ENCODE measurements around the gene SERINC4. TPM values are rescaled to one million over a fixed set of nuclear protein-coding genes. Genes with fewer than 3 reads are reported as not detected.

Gene SERINC4
- total and polyA plus RNA-seq, 9 of the 15 experiments (the other 6 are each of a cell fraction or from before 2014, with no cell fraction given): 0.14 to 0.86 (median 0.18) TPM; not detected in 2

DNA sequence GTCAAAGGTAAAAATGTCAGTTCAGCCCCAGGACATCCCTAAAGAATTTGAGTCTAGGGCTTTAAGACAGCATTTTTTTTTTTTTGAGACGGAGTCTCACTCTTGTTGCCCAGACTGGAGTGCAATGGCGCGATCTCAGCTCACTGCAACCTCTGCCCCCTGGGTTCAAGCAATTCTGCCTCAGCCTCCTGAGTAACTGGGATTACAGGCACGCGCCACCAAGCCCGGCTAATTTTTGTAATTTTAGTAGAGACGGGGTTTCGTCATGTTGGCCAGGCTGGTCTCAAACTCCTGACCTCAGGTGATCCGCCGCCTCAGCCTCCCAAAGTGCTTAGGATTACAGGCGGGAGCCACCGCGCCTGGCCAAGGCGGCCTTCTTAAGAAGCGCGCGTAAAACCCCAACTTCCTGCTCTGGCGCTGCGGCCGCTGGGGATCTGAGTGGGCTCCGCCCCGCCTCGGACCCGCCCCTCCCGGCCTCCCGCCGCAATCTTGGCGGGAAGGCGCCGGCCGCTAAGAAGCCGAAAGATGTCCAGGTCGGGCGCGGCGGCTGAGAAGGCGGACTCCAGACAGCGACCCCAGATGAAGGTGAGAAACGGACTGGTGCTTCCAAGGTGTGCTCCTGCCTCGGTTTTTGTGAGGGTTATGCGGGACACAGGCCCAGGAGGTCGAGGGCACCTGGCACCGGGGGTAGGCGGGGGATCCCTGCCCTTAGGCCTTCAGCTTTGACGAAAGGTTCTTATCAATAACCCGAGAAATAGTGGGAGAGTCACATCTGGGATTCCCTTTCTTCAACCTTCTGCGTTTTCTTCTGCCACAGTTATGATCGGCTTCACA, 26.7 kb upstream of the SERINC4 start, which contains the start of gene WDR76 (continued):
- TF ChIP-seq, protein P1, sequence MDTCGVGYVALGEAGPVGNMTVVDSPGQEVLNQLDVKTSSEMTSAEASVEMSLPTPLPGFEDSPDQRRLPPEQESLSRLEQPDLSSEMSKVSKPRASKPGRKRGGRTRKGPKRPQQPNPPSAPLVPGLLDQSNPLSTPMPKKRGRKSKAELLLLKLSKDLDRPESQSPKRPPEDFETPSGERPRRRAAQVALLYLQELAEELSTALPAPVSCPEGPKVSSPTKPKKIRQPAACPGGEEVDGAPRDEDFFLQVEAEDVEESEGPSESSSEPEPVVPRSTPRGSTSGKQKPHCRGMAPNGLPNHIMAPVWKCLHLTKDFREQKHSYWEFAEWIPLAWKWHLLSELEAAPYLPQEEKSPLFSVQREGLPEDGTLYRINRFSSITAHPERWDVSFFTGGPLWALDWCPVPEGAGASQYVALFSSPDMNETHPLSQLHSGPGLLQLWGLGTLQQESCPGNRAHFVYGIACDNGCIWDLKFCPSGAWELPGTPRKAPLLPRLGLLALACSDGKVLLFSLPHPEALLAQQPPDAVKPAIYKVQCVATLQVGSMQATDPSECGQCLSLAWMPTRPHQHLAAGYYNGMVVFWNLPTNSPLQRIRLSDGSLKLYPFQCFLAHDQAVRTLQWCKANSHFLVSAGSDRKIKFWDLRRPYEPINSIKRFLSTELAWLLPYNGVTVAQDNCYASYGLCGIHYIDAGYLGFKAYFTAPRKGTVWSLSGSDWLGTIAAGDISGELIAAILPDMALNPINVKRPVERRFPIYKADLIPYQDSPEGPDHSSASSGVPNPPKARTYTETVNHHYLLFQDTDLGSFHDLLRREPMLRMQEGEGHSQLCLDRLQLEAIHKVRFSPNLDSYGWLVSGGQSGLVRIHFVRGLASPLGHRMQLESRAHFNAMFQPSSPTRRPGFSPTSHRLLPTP (IDR thresholded peaks at IDR 0.05; ENCODE audit: borderline replicate concordance, extremely low read depth, insufficient read length): no peak
- TF ChIP-seq ZNF311 (CRISPR knock-in tag; IDR thresholded peaks at IDR 0.05) (no peak), TGIF2 (CRISPR knock-in tag; IDR thresholded peaks at IDR 0.05) (no peak; the same call in 1 of the 2 replicates), YY1 (IDR thresholded peaks at IDR 0.05; ENCODE audit: borderline replicate concordance in 1 of 3, control insufficient read depth in 1 of 3, extremely low read depth in 1 of 3, insufficient read depth in 3 of 3, insufficient read length in 1 of 3, insufficient replicate concordance in 2 of 3, low read depth in 1 of 3, low read length in 2 of 3) (peak in 2 of 3 experiments; percentile 57 to 74), HMGN3 (IDR thresholded peaks at IDR 0.05; ENCODE audit: borderline replicate concordance, extremely low read depth, insufficient read length, low read depth, low read length) (peak; percentile 43), MAFG (tag; conservative IDR thresholded peaks at IDR 0.05) (no peak), ZC3H4 (CRISPR knock-in tag; IDR thresholded peaks at IDR 0.05; ENCODE audit: borderline replicate concordance) (no peak), PTRF (tag; IDR thresholded peaks at IDR 0.05) (no peak), CHD4 (IDR thresholded peaks at IDR 0.05; ENCODE audit: insufficient read depth, insufficient replicate concordance, low read depth, low read length, poor library complexity, severe bottlenecking) (no peak), ZSCAN32 (CRISPR knock-in tag; IDR thresholded peaks at IDR 0.05) (no peak)
- TF ChIP-seq, protein P2, sequence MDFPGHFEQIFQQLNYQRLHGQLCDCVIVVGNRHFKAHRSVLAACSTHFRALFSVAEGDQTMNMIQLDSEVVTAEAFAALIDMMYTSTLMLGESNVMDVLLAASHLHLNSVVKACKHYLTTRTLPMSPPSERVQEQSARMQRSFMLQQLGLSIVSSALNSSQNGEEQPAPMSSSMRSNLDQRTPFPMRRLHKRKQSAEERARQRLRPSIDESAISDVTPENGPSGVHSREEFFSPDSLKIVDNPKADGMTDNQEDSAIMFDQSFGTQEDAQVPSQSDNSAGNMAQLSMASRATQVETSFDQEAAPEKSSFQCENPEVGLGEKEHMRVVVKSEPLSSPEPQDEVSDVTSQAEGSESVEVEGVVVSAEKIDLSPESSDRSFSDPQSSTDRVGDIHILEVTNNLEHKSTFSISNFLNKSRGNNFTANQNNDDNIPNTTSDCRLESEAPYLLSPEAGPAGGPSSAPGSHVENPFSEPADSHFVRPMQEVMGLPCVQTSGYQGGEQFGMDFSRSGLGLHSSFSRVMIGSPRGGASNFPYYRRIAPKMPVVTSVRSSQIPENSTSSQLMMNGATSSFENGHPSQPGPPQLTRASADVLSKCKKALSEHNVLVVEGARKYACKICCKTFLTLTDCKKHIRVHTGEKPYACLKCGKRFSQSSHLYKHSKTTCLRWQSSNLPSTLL (IDR thresholded peaks at IDR 0.05): no peak
- TF ChIP-seq, protein P3, sequence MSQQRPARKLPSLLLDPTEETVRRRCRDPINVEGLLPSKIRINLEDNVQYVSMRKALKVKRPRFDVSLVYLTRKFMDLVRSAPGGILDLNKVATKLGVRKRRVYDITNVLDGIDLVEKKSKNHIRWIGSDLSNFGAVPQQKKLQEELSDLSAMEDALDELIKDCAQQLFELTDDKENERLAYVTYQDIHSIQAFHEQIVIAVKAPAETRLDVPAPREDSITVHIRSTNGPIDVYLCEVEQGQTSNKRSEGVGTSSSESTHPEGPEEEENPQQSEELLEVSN (IDR thresholded peaks at IDR 0.05; ENCODE audit: borderline replicate concordance in 1 of 2, extremely low read depth in 1 of 2, insufficient read depth in 1 of 2, insufficient read length in 1 of 2, low read depth in 1 of 2, low read length in 1 of 2, poor library complexity in 1 of 2, severe bottlenecking in 1 of 2): peak; percentile 89 to 97
- TF ChIP-seq, protein P4, sequence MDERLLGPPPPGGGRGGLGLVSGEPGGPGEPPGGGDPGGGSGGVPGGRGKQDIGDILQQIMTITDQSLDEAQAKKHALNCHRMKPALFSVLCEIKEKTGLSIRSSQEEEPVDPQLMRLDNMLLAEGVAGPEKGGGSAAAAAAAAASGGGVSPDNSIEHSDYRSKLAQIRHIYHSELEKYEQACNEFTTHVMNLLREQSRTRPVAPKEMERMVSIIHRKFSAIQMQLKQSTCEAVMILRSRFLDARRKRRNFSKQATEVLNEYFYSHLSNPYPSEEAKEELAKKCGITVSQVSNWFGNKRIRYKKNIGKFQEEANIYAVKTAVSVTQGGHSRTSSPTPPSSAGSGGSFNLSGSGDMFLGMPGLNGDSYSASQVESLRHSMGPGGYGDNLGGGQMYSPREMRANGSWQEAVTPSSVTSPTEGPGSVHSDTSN (CRISPR knock-in tag; IDR thresholded peaks at IDR 0.05; ENCODE audit: low read depth): no peak
- TF ChIP-seq, protein P4 (tag; conservative IDR thresholded peaks at IDR 0.05; ENCODE audit: low read depth): no peak
